GM15510 (cell line): ENCODE data around the gene SFMBT2.

Experiments used
- POLR2A ChIP-seq: IDR thresholded peaks from 3 replicates; pipeline ENCODE4 v1.6.1; 2011; ENCODE audit warnings: borderline replicate concordance; ENCODE audit not compliant: insufficient read length; ENCODE audit errors: extremely low read depth

SFMBT2 gene

DNA sequence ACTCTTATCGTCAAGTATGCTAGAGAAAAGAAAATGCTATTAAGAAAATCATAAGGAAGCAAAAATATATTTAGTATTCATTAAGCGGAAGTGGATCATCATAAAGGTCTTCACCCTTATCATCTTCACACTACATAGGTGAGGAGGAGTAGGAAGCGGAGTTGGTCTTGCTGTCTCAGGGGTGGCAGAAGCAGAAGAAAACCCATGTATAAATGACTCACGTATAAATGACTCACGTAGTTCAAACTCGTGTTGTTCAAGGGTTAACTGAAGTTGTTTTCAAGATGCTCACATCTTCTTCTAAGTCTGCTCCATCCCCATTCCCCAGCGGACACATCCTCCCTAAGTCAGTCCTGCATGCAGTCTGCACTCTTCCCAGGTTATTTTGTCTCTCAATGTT is 72.4 kb downstream of the SFMBT2 start:
- no peak for TF ChIP-seq POLR2A

DNA sequence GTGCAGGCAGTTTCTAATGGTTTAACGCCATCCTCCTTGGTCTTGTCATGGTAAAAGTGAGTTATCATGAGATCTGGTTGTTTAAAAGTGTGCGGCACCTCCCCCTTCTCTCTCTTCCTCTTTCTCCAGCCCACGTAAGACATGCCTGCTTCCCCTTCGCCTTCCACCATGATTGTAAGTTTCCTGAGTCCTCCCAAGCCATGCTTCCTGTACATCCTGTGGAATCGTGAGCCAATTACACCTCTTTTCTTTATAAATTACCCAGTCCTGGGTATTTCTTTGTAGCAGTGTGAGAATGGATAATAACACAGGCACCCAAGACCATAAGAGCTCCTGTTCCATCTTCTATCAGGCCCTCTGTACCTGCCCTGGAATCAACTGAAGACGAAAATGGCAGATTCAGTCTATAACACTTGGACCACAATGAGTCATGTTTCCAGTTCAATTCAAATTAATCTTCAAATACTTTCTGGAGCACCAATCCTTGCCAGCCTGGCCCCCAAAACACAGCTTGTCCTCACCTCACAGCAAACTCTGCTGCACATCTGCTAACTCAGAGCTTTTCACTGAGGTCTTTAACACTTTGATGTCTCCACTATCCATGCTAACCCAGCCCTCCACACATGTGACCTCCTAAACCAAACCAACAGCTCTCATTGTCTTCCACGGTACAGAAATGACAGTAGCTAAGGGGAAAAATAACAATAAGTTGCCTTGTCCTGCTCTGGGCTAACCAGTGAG is 73.2 kb downstream of the SFMBT2 start:
- TF ChIP-seq POLR2A = no peak

DNA sequence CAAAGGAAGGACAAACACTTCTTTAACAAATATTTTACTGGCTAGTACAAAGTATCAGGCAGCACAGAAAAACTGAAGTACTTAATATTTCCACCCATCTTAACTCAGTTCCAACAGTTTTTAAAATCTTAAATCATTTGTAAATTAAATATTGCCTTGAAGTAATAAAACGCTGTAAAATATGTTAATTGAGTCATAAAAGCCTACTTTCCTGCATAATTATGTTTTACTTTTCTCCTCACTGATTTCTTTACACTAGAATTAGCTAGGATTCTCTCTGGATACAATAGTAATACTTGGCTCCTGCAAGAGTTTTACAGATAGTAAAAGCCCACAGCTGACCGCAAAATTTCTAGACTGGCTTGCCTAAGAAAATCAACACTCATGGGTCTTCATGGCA is 74.9 kb downstream of the SFMBT2 start:
- no peak for TF ChIP-seq POLR2A

DNA sequence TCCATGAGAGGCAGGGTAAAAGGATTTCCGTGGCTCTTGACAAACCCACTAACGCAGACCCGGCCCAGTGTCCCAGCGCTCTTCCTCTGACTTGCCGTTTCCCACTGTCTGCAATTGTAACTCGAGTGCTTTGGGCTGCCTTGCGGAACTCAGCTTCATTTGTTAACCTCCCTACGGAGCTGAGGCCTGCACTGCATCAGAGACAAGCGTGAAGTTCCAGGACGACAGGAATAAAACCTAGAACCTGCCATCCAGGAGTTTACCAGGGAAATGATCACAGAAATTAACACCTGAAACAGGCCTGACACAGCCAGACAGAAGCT is 76.2 kb downstream of the SFMBT2 start:
- TF ChIP-seq POLR2A = no peak

DNA sequence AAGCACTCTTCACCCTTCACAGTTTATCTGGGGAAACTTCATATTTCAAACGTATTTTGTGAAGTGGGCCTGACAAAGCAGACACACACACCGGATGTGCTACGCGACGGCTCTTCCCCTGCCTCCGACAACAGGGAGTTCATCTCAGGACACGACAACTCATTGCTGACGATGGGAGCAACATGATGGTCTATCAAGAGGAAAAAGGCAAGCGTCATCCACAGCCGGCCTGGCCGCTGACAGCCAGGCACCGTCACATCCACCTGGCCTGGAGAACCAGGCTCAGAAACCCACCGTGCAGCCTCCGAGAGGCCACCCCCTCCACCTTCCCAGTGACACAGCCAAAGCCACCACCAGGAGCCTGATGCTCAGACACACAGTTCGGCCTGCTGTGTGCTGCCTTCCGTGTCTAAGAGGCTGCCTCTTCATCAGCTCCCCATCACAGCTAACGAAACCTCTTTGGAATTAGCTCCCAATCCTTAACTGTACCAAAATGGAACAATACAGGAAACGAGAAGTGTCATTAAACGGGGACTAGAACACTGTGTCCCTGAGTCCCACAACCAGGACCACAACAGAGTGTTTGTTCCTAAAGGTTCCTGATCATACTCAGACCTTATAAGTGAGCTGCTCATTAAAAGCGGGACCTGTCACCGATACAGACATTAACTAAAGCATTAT is 76.7 kb downstream of the SFMBT2 start:
- TF ChIP-seq POLR2A = no peak

DNA sequence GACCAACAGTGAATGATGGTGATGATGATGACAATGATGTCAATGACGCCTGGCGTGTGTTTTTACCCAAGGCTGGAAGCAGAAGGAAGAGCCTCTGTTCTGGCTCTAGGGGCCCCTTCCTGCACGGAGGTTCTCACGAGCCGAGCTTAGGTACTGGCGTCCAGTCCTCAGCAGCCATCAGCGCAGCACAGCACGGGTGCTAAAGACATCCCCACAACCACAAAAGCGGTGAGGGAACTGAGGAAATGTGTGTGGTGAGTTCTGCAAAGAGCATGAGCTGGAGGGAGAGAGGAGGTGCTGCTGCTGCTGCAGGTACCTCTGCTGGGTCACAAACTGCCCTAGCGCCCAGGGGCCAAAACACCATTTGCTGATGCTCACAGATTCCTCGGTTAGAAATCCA is 81.6 kb downstream of the SFMBT2 start:
- TF ChIP-seq POLR2A = no peak

DNA sequence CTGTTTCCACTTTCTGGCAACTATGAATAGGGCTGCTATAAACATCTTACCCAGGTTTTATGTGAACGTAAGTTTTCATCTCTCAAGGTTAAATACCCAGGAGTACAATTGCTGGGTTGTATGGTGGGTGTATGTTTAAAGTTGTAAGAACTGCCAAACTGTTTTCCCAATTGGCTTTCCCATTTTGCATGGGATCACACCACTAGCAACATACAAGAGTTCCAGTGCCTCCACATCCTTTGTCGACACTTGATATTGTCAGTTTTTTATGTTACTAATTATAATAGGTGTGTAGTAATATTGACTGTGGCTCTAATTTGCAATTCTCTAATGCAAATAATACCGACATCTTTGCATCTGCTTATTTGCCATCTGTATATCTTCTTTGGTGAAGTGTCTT is 82.9 kb downstream of the SFMBT2 start:
- no peak for TF ChIP-seq POLR2A

DNA sequence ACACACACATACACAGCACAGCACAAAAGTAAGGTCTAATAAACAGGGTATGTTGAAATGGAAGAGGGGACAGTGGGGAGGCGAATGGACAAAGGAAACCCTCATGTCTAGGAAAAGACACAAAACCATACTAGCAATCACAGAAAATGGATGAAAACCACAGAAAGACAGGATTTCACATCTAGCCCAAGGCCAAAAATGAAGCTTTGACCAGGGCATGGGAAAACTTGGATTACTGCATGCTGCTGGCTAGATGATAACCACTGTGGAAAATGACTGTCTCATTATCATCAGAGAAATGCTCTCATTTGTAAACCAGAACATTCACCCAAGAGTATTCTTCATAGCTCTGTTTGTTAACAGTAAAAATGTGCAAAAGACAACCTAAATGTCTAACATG is 88.2 kb downstream of the SFMBT2 start:
- TF ChIP-seq POLR2A = no peak

DNA sequence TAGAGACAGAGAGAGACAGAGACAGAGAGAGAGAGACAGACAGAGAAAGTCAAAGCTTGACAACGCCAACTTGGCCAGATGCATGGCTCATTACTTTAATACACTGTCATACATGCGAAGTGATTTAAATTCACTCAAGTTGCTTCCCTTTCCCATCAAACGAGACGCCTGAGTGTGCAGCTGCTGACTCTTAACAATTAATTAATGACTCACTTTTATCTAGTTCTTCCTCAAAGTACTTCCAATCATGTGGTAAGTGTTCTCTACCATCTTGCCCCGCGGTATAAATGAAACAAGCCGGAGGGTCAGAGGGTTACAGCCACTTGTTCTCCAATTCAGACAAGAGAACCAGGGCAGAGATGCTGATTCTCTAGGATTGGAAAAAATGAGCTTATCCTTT is 90.8 kb downstream of the SFMBT2 start:
- no peak for TF ChIP-seq POLR2A

DNA sequence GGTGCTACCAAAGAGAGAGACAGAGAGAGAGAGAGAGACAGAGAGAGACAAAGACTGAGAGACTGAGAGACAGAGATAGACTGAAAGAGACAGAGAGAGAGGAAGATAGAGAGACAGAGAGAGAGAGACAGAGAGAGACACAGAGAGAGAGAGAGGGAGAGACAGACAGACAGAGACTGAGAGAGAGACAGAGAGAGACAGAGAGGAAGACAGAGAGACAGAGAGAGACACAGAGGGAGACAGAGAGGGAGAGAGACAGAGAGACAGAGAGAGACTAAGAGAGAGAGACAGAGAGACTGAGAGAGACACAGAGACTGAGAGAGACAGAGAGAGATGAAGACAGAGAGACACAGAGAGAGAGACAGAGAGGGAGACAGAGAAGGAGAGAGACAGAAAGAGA is 91.2 kb downstream of the SFMBT2 start:
- no peak for TF ChIP-seq POLR2A

DNA sequence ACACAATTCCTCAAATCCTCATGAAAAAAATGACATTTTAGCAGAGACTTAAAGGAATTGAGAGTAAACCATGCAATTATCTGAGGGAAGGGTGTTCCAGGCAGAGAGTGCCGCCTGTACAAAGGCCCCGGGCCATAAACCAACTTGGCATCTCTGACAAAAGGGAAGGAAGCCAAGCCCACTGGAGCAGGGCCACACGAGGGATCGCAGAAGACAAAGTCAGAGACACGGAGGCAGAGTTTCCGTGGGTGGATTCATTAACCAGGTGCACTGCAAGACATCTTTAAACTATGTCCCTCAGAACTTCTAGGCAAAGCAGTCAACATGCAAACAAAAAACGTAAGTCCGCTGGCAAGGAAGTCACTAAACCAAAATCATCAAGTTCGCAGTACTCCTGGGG is 92.0 kb downstream of the SFMBT2 start:
- TF ChIP-seq POLR2A = no peak

DNA sequence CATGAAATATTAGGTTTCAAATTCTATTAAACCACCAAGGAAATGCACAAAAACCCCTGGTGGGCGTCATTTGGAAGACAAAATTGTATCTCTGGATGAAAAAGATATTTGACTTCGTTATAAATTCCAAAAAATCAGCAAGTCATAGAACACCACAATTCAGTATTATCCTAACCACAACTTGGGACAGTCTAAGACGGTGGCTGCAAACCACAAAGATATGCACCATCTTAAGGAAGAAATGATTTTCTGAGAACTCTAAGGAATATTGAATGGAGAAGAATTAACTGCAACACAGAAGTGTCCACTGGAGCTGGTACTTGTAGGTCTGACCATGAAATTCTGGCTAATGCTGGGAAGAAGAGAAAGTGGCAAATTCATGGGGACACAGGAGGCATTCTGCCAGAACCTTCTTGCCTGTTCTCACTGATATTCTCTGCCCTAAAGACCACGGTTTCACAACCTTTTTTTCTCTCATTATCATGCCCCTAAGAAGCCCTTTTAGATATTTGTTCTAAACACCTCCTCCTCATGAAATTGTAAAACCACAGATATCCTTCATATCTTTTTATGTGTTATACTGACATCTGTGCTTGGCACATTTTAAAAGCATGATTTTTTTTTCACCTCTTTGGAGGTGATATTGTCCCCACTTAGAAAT is 92.9 kb downstream of the SFMBT2 start:
- no peak for TF ChIP-seq POLR2A

DNA sequence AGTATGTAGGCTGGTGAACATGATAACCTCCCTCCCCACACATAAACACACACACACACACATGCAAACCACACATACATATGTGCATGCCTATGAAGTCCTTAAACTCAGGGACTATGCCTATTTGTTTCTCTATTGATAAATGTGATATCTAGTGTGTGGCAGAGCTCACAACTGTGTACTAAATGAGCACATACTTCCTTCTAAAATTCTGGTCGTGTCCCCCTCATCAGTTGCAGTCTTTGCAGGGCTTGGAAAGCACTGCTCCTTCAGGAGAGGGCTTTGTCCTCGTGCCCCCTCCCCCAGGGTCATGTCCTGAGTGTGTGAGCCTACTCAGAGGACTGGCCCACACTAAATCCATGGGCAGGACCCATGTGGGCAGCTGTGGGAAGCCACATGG is 94.0 kb downstream of the SFMBT2 start:
- TF ChIP-seq POLR2A = no peak

DNA sequence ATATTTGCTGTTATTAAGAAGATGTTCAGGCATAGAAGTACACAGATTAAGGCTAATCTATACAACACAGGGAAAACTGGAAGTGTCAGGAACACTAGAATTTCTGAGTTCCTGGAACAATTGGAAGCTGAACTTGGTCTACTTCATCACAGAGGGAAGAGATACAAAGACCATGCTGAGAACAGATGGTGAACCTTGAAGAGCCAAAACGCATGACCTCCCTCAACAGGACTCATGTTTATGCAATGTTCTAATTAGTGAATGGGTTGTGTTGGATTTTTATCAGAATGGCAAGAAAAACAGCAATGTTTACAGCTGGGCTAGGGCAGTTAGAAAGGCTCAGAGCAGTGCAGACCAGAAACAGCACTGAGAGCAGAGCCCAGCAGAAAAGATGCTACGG is 94.9 kb downstream of the SFMBT2 start:
- no peak for TF ChIP-seq POLR2A

DNA sequence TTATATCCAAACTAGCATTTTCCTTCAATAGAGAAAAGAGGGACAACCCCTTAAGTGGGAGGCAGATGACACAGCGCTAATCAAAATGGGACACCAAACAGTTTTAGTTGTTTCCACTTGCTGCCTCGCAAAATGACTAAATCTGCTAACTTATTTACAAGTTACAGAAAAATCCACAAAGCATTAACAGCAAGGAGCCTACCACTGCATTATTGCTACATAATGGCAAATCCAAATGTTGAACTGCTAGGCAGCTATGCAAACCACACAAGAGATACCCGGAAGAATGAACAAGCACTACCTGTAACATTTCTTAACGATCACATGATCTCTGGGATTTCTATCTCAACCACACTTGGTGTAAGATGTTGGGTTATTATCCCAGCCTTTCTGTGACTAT is 96.7 kb downstream of the SFMBT2 start:
- no peak for TF ChIP-seq POLR2A

DNA sequence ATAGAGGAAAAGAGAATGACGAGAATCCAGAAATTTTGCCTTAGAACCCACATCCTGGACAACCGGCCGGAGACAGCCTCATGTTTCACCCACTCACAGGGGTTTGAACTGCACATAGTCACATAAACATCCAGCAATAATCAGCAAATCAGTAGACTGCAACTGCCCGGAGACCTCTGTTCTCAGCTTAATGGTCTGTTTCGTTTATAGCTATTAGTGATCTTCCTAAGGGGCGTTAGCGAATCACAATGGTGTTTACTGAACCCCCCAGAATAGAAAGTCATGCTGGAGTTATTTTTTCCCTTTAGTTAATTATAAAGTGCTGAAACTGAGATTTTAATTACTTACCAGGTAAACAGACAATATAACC is 98.4 kb downstream of the SFMBT2 start:
- no peak for TF ChIP-seq POLR2A
